A549 (cell line): ENCODE measurements around the gene SOX13.

Source experiments
- BHLHE40 ChIP-seq: IDR thresholded peaks from 2 replicates; pipeline ENCODE4 v1.6.1; 2012; ENCODE audit warnings: low read depth, low read length, inconsistent platforms
- CBX2 ChIP-seq: fragments of 200-600 bp; sonication (generic); IDR thresholded peaks from 2 replicates; pipeline ENCODE4 v1.6.1; 2016; ENCODE audit warnings: low read depth, mild to moderate bottlenecking, borderline replicate concordance
- HMGXB4 ChIP-seq: fragments of 250-450 bp; sonication (Bioruptor Pico); IDR thresholded peaks from 2 replicates; pipeline ENCODE4 v1.5.0; 2021; ENCODE audit warnings: mild to moderate bottlenecking, moderate library complexity, borderline replicate concordance
- JUNB ChIP-seq: fragments of >200 bp; sonication (Bioruptor Twin); formaldehyde crosslinking; IDR thresholded peaks from 2 replicates; pipeline ENCODE4 v1.6.1; 2016
- NR3C1 ChIP-seq: fragments of >200 bp; sonication (Bioruptor Twin); formaldehyde crosslinking; IDR thresholded peaks from 3 replicates; pipeline ENCODE4 v1.6.1; 2017
- REST ChIP-seq: fragments of 200-600 bp; sonication (generic); IDR thresholded peaks from 2 replicates; pipeline ENCODE4 v1.6.1; 2016; ENCODE audit warnings: antibody characterized with exemption, mild to moderate bottlenecking, moderate library complexity
- TF ChIP-seq, protein P1 (sequence below): fragments of >200 bp; sonication (Bioruptor Twin); formaldehyde crosslinking; IDR thresholded peaks from 3 replicates; pipeline ENCODE4 v1.5.1; 2016

GRCh38 chr1:204089044-204089751, 16.3 kb downstream of the SOX13 start:
- TF ChIP-seq NR3C1 (no peak), BHLHE40 (no peak), JUNB (no peak), HMGXB4 (CRISPR knock-in tag) (no peak), CBX2 (no peak), REST (no peak)
- TF ChIP-seq, protein P1, sequence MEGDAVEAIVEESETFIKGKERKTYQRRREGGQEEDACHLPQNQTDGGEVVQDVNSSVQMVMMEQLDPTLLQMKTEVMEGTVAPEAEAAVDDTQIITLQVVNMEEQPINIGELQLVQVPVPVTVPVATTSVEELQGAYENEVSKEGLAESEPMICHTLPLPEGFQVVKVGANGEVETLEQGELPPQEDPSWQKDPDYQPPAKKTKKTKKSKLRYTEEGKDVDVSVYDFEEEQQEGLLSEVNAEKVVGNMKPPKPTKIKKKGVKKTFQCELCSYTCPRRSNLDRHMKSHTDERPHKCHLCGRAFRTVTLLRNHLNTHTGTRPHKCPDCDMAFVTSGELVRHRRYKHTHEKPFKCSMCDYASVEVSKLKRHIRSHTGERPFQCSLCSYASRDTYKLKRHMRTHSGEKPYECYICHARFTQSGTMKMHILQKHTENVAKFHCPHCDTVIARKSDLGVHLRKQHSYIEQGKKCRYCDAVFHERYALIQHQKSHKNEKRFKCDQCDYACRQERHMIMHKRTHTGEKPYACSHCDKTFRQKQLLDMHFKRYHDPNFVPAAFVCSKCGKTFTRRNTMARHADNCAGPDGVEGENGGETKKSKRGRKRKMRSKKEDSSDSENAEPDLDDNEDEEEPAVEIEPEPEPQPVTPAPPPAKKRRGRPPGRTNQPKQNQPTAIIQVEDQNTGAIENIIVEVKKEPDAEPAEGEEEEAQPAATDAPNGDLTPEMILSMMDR, result no peak
